ENCODE measurements around the gene FUT6.
A peak's percentile ranks its signal among the peaks of the same experiment; 100 is the strongest.
"Not testable (repeated sequence)": the region's sequence is repeated elsewhere in the genome, so short reads cannot be mapped to it uniquely, and the experiment has no call there.

Gene FUT6

DNA sequence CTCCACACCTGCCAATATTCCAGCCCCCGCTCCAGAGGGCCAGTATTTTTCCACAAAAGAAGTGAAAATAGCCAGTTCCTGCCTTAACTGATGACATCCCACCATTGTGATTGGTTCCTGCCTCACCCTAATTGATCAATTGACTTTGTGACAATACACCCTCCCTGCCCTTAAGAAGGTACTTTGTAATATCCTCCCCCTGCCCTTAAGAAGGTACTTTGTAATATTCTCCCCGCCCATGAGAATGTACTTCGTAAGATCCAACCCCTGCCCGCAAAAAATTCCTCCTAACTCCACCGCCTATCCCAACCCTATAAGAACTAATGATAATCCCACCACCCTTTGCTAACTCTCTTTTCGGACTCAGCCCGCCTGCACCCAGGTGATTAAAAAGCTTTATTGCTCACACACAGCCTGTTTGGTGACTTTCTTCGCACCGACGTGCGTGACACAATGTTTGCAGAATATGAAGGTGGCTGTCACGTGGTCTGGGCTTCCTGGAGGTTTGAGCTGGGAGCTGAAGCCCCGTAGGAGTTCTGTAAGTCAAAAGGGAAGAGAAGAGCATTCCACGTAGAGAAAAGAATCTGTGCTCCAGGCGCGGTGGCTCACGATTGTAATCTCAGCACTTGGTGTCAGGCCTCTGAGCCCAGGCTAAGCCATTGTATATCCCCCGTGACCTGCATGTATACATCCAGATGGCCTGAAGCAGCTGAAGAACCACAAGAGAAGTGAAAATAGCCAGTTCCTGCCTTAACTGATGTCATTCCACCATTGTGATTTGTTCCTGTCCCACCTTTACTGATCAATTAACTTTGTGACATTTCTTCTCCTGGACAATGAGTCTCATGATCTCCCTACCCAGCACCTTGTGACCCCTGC, 17.9 kb upstream of the FUT6 start:
- DNase-seq (ENCODE audit: low spot score): no peak

DNA sequence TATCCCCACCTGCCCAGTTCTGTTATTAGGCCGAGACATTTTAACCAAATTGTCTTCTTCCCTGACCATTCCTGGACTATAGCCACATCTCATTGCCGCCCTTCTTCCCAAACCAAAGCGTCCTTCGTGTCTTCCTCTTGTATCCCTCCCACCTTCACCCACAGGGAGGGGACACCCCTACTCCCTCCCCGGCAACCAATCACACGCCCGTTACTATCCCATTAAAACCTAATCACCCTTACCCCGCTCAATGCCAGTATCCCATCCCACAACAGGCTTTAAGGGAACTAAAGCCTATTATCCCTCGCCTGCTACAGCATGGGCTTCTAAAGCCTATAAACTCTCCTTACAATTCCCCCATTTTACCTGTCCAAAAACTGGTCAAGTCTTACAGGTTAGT, 15.6 kb upstream of the FUT6 start:
- not testable (repeated sequence) for DNase-seq (ENCODE audit: low spot score)

DNA sequence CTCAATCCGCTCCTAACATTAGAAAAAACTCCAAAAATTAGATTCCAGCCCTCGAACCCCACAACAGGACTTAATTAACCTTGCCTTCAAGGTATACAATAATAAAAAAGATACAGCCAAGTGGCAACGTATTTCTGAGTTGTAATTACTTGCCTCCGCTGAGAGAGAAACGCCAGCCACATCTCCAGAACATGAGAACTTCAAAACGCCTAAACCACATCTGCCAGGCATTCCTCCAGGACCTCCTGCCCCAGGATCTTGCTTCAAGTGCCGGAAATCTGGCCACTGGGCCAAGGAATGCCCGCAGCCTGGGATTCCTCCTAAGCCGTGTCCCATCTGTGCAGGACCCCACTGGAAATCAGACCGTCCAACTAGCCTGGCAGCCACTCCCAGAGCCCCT, 14.6 kb upstream of the FUT6 start:
- DNase-seq (ENCODE audit: low spot score): not testable (repeated sequence)

DNA sequence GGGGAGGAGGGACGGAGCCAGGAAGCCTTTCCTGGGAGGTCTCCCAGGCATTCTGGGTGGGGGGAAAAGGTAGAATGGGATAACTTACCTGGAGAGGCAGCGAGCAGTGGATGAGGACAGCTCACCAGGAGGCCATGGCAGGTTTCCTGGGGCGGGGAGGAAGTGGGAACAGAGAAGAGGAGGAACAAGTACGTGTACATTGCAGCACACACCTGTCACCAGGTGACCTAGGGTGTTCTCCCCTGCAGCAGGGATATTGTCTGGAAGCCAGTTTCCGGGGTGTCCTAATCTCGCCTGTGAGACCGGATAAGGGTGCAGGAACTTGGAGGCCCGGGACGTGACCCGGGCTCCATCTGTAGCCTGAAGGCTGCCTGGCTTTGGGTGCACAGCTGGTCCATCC, 11.8 kb upstream of the FUT6 start, which contains the start of gene FUT3:
FUT3 (minus strand) TSS at position 148 of the 400 bp plus-strand sequence.
- no peak for DNase-seq (ENCODE audit: low spot score)

DNA sequence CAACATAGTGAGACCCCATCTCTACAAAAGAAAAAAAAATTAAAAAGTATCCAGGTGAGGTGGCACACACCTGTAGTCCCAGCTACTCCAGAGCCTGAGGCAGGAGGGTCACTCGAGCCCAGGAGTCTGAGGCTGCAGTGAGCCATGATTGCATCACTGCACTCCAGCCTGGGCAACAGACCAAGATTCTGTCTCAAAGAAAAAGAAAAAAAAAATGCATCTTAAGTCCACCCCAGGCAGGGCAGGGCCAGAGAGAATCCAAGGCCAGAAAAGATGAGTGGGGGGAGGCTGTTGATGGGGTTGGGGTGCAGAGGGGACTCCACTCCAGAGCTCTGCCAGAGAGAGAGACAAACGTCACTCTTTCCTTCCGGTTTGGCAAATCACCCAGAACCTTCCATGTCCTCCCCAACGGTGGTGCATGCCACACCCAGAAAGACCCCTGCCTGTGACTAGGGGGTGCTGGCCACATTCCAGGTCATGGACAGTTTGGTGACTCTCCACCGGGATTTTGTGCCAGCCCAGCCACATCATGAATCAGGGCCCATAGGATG, 11.3 kb upstream of the FUT6 start:
- no peak for DNase-seq (ENCODE audit: low spot score)

DNA sequence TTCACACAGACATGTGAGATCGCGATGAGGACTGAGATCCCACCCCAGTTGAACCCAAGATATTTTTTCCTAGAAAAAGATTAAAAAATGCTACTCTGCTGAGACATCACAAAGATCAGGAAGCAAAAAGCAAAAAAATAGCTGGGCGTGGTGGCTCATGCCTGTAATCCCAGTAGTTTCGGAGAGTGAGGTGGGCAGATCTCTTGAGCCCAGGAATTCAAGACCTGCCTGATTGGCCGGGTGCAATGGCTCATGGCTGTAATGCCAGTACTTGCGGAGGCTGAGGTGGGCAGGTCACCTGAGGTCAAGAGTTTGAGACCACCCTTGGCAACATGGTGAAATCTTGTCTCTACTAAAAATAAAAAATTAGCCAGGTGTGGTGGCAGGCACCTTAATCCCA, 10.7 kb upstream of the FUT6 start:
- no peak for DNase-seq (ENCODE audit: low spot score)

DNA sequence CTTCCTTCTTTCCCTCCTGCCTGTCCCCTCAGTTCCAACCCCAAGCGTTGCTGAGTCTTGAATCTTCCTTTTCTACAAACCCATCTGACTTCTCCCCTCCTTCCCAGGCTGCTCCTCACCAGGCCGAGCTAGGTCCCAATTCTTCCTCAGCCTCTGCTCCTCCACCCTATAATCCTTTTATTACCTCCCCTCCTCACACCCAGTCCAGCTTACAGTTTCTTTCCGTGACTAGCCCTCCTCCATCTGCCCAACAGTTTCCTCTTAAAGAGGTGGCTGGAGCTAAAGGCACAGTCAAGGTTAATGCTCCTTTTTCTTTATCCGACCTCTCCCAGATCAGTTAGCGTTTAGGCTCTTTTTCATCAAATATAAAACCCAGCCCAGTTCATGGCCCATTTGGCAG, 9.1 kb upstream of the FUT6 start:
- not testable (repeated sequence) for DNase-seq (ENCODE audit: low spot score)

DNA sequence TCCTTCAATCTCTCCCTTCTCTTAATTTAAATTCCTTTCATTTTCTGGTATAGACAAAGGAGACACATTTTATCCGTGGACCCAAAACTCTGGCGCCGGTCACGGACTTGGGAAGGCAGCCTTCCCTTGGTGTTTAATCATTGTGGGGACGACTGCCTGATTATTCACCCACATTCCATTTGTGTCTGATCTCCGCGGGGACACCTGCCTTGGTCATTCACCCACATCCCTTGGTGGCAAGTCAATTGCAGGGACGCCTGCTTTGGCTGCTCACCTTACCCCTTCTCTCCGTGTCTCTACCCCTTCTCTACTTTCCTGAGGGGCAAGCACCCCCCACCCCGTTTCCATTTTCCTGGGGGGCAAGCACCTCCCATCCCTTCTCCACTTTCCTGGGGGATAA, 8.3 kb upstream of the FUT6 start:
- DNase-seq (ENCODE audit: low spot score): not testable (repeated sequence)

DNA sequence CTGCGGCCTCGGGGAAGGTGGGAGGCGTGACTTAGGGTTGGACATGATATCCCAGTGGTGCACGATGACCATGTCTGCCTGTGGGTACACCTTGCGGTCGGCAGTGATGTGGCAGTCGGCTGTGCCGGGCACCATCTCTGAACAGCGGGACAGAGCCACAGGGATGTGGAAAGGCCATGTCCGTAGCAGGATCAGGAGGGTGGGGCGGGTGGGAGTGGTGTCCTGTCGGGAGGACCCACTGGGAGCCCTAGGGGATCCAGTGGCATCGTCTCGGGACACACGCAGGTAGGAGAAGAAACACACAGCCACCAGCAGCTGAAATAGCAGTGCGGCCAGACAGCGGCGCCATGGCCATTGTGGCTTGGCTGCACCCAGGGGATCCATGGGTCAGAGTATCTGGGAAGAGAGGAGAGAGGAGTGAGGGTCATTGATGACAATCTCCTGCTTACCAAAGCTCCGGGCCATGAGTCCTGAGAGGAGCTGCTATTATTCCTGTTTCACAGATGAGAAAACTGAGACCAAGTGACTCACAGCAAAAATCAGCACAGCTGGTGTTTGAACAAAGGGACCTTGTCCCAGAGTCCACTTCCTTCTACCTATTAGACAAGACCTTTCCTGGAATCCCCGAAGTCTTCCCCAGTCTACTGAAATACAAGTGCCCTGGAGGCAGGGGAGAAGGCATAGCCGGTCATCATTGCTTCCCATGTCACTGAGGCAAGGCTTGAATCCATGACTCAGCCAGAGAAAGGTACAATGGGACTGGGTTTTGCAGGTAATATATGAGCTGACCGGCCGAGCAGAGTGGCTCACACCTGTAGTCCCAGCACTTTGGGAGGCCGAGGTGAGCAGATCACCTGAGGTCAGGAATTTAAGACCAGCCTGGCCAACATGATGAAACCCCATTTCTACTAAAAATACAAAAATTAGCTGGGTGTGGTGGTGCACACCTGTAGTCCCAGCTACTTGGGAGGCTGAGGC, 5.2 kb upstream of the FUT6 start:
- DNase-seq (ENCODE audit: low spot score): no peak

DNA sequence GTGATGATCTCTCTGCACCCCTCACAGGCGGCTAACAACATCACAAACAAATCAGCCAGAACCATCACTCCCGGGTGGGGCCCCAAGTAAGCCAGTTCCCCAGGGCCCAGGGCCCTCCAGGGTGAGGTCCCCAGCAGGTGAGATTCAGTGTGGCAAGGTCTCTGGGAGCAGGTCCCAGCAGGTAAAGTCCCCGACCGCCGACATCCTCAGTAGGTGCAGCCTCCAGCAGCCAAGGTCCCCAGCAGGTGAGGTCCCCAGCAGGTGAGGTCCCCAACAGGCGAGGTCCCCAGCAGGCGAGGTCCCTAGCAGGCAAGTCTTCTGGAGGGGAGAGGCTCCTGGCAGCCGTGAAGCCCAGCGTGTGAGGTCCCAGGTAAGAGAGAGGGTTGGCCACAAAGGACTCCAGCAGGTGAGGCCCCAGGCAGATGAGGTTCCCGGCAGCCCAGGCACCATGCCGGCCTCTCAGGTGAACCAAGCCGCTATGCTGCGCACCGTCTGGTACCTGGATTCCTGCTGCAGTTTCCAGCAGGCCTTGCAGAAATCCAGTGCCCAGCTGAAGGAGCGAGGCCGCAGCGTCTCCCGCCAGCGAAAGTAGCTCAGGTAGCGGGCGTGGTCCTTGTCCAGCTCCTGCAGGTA, 3.9 kb upstream of the FUT6 start:
- DNase-seq (ENCODE audit: low spot score): no peak

DNA sequence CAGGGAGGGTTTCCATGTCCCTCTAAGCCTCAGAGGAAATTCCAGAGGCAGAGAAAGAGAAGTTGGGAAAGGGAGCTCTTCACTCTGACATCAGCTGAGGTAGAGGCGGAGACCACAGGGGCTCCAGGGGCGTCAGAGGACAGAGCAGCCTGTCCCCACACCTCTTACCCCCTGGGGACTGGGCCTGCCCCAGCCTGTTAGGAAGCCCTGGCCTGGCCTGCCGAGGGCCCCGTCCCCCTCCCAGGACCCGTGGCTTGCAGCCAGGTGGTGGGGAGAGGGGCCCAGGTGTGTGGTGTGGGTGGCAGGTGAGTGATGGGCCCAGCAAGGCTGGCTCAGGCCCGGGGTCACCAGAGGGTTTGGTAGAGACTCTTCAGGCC, 2.2 kb upstream of the FUT6 start:
- DNase-seq (ENCODE audit: low spot score): not testable (repeated sequence)

DNA sequence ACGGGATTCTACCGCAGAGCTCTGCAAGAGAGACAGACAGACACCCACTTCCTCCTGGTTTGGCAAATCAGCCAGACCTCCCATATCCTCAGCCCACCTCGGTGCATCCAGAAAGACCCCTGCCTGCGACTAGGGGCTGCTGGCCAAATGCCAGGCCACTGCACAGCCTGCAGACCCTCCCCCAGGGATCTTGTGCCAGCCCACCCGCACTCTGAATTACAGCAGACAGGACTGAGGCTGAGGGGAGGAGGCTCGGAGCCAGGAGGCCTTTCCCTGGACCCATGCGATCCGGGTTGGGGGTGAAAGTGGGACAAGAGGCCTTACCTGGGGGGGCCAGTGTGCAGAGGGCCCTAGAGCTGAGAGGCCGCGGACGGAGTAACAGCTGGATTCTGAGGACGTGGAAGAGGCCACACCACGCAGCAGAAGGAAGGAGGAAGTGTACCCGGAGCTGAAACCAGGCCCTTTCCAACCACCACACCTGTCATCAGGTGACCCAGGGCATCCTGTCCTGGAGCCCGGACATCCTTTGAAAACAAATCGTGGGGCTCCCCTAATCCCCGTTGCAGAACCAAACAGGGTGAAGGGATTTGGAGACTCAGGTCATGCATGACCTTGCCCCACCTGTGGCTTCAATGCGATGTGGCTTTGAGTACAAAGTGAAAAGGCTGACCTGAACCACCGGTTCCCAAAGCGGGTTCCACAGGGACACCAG, 993 bp downstream of the FUT6 start:
- DNase-seq (ENCODE audit: low spot score): no peak

DNA sequence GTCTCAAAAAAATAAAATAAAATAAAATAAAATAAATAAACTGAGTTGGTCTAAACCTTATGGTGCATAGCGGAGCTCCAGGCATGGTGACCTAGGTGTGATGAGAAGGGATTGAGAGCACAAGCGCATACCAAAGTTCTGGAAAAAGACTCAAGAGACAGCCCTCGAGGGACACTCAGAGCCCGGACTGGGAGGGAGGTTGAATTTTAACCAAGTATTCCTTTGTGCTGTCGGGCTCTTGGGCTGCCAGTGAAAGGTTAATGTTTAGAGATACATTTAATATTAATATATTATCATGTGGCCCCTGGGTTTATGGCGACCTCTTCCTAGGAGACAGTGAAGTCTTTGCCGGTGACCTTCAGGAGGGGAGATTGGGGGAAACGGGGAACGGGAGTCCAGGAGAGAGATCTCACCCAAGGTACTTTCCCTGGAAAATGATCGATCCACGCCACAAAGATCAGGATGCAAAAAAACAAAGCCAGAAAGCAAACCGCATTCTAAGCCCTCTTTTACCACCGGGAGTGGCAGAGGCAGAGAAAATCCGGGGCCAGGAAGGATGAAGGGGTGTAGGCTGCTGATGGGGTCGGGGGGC, 1.6 kb downstream of the FUT6 start:
- no peak for DNase-seq (ENCODE audit: low spot score)

DNA sequence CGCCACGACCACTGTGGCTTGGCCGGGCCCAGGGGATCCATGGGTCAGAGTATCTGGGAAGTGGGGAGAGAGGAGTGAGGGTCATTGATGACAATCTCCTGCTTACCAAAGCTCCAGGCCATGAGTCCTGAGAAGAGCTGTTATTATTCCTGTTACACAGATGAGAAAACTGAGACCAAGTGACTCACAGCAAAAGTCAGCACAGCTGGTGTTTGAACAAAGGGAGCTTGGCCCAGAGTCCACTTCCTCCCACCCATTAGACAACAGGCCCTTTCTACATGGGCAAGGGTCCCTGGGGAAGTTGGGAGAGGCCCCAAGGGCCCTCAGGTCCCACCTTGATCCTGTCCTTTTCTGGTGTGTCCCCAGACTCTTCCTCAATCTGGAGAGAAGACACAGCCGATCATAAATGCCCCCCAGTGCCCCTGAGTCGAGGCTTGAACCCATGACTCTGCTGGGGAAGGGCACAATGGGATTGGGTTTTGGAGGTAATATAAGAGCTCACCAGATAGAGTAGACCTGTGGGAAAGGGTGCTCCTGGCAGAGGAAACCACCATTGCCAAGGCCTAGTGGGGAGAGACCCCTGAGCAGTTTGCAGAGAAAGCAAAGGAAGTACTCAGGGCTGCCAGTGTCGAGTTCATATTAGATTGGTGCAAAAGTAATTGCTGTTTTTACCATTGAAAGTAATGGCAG, 6.8 kb downstream of the FUT6 start:
- DNase-seq (ENCODE audit: low spot score): no peak

DNA sequence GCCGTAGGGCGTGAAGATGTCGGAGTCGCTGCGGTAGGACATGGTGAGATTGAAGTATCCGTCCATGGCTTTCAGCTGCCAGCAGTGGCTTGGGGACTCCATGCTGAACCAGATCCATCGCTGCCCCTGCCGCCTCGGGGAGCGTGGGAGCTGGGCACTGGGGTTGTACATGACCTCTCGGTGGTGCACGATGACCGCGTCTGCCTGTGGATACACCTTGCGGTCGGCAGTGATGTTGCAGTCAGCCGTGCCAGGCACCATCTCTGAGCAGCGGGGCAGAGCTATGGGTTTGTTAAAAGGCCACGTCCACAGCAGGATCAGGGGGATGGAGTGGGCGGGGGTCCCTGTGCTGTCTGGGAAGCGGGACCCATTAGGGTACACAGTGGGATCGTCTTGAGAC, 7.4 kb downstream of the FUT6 start:
- DNase-seq (ENCODE audit: low spot score): peak; percentile 22

DNA sequence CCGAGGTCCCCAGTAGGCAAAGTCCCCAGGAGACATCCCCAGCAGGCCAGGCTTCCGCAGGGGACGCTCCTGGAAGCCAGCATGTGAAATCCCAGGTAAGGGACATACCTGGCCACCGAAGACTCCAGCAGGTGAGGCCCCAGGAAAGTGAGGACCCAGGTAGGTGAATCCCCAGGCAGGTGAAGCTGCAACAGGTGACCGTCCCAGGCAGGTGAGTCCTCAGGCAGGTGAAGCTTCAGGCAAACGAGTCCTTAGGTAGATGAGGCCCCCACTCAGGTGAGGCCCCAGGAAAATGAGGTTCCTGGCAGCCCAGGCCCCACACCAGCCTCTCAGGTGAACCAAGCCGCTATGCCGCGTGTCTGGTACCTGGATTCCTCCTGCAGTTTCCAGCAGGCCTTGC, 8.3 kb downstream of the FUT6 start:
- DNase-seq (ENCODE audit: low spot score): no peak

DNA sequence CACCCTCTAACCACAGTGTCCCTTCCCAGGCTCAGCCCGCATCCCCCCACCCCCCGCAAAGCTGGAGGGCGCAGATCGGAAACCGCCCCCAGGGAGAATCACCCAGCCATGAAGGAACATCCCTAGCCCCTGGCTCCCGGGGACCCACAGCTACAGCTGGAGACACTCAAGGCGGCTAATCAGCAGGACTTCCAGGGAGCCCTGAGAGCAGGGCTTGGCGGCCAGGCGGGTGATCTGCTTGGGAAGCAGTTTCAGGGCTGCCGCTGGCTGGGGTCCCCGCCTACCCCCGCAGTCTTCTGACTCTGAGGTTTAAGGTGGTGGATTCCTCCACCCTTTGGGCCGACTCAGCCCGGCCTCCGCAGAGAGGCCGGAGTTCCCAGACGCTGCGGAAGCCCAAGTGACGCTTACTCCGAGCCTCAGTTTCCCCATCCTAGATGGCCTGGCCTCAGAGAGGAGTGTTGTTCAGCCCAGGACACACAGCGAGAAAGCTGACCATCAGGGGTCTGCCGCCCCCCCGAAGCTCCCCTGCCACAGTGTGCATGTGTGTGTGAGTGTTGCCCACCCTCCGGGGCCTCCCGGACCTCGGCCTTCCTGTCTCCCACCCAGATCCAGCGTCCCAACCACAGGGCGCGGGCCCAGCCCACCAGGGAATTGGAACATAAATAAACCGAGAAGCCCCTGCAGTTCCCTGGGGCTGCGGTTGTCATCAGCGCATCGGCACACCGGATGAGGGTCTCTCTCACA, 9.8 kb downstream of the FUT6 start:
- no peak for DNase-seq (ENCODE audit: low spot score)

DNA sequence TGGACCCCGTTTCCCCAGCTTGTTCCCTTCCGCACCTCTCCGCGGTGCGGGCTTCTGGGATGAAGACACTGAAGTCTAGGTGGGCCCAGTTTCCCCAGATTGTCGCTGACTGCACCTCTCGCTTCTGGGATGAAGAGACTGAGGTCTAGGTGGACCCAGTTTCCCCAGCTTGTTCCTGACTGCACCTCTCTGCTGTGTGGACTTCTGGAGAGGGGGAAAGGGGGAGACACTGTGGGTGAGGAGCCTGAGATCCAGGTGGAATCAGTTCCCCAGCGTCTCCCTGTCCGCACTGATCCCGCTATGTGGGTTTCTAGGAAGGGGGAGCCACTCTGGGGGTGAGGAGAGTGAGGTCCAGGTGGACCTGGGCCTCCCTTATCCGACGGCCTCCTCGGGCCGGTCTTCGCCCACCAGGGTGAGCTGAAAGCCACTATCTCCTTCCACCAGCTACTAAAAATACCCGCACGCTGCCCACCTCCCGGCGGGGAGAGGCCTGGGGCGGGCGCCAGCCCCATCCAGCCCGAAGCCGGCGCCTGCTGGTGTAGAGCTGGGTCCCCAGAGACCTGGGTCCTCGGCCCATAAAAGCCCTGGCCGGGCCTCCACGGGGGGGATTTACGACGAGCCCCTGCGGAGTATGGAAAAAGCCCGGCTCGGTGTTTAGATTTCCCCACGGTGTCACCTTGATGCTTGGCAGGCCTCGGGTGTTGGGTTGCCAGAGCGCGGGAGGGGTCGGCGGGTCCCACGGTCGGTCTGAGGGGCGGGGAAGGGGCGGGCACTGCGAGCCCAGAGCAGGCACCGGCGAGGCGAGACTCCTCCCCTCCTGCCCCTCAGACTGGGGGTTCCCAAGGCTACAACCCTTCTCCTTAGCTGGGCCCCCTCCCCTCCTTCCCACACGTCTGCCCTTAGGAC, 10.6 kb downstream of the FUT6 start:
- DNase-seq (ENCODE audit: low spot score): peak; percentile 86

All from SK-N-DZ (cell line).